ENCODE results near the gene WDR33. TPM values are rescaled to one million over a fixed set of nuclear protein-coding genes. Genes with fewer than 3 reads are reported as not detected.
A peak's percentile ranks its signal among the peaks of the same experiment; 100 is the strongest.

Gene WDR33
- total and polyA plus RNA-seq, 9 of the 15 experiments (the other 6 are each of a cell fraction or from before 2014, with no cell fraction given): 24.2 to 57.4 (median 38.4) TPM

DNA sequence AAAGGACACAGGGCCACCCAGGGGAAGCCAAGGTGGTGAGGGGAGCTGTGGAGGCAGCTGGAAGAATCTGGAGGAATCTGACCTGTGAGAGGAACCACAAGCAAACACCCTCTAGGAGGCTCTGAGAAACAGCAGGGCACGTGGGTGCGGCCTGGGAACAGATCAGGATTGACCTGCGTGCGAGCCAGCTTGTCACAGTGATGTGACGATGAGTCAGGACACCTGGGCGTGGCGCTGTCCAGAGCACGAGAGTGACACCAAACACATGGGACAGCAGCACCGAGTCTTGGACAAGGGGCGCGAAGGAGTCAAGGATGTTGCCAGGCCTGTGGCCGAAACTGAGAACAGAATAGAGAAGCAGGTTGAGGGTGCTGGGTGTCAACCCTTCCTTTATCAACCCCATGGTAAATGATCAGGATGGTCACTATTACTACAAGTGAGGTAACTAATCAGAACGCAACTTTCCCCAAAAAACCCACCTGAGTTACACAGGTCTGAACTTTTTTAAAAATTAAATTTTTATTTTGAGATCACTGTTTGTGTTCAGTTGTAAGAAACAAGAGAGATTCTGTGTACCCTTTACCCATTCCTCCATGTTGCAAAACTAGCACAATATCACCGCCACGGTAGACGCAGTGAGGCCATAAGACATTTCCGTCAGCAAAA, 110.3 kb downstream of the WDR33 start (continued):
- TF ChIP-seq, protein P1, sequence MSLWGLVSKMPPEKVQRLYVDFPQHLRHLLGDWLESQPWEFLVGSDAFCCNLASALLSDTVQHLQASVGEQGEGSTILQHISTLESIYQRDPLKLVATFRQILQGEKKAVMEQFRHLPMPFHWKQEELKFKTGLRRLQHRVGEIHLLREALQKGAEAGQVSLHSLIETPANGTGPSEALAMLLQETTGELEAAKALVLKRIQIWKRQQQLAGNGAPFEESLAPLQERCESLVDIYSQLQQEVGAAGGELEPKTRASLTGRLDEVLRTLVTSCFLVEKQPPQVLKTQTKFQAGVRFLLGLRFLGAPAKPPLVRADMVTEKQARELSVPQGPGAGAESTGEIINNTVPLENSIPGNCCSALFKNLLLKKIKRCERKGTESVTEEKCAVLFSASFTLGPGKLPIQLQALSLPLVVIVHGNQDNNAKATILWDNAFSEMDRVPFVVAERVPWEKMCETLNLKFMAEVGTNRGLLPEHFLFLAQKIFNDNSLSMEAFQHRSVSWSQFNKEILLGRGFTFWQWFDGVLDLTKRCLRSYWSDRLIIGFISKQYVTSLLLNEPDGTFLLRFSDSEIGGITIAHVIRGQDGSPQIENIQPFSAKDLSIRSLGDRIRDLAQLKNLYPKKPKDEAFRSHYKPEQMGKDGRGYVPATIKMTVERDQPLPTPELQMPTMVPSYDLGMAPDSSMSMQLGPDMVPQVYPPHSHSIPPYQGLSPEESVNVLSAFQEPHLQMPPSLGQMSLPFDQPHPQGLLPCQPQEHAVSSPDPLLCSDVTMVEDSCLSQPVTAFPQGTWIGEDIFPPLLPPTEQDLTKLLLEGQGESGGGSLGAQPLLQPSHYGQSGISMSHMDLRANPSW (CRISPR knock-in tag; IDR thresholded peaks at IDR 0.05): no peak
- TF ChIP-seq BRD4 (IDR thresholded peaks at IDR 0.05) (0 out of 2 replicates have a peak, but pooled peaks have one; percentile 37), THRA (IDR thresholded peaks at IDR 0.05) (no peak), ZC3H8 (IDR thresholded peaks at IDR 0.05) (no peak), ZNF23 (CRISPR knock-in tag; IDR thresholded peaks at IDR 0.05) (0 out of 2 replicates have a peak, but pooled peaks have one; percentile 4), NR1H2 (CRISPR knock-in tag; IDR thresholded peaks at IDR 0.05) (no peak), CHD1 (IDR thresholded peaks at IDR 0.05; ENCODE audit: low read length) (no peak), RBM34 (IDR thresholded peaks at IDR 0.05; ENCODE audit: borderline replicate concordance, insufficient read depth, low read length) (no peak), PHF20 (IDR thresholded peaks at IDR 0.05; ENCODE audit: partially characterized antibody) (no peak), CHD2 (IDR thresholded peaks at IDR 0.05; ENCODE audit: low read depth, low read length) (no peak), TCF7 (IDR thresholded peaks at IDR 0.05; ENCODE audit: borderline replicate concordance) (no peak), TBP (optimal IDR thresholded peaks at IDR 0.05; ENCODE audit: low read depth, low read length) (peak; percentile 67), TAL1 (IDR thresholded peaks at IDR 0.05) (no peak), HDAC2 (IDR thresholded peaks at IDR 0.05) (peak; percentile 80; the same call in 1 of the 2 replicates), MLX (CRISPR knock-in tag; conservative IDR thresholded peaks at IDR 0.05) (0 out of 4 replicates have a peak, but pooled peaks of 1 of the 2 experiments have one; percentile 86), ID3 (CRISPR knock-in tag; IDR thresholded peaks at IDR 0.05) (no peak), ID3 (tag; IDR thresholded peaks at IDR 0.05) (peak; percentile 34; the same call in 1 of the 2 replicates), EP400 (IDR thresholded peaks at IDR 0.05) (peak; percentile 87), SOX6 (IDR thresholded peaks at IDR 0.05) (peak; percentile 72), KDM1A (IDR thresholded peaks at IDR 0.05) (peak; percentile 61 to 69)
- TF ChIP-seq, protein P2, sequence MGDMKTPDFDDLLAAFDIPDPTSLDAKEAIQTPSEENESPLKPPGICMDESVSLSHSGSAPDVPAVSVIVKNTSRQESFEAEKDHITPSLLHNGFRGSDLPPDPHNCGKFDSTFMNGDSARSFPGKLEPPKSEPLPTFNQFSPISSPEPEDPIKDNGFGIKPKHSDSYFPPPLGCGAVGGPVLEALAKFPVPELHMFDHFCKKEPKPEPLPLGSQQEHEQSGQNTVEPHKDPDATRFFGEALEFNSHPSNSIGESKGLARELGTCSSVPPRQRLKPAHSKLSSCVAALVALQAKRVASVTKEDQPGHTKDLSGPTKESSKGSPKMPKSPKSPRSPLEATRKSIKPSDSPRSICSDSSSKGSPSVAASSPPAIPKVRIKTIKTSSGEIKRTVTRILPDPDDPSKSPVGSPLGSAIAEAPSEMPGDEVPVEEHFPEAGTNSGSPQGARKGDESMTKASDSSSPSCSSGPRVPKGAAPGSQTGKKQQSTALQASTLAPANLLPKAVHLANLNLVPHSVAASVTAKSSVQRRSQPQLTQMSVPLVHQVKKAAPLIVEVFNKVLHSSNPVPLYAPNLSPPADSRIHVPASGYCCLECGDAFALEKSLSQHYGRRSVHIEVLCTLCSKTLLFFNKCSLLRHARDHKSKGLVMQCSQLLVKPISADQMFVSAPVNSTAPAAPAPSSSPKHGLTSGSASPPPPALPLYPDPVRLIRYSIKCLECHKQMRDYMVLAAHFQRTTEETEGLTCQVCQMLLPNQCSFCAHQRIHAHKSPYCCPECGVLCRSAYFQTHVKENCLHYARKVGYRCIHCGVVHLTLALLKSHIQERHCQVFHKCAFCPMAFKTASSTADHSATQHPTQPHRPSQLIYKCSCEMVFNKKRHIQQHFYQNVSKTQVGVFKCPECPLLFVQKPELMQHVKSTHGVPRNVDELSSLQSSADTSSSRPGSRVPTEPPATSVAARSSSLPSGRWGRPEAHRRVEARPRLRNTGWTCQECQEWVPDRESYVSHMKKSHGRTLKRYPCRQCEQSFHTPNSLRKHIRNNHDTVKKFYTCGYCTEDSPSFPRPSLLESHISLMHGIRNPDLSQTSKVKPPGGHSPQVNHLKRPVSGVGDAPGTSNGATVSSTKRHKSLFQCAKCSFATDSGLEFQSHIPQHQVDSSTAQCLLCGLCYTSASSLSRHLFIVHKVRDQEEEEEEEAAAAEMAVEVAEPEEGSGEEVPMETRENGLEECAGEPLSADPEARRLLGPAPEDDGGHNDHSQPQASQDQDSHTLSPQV (IDR thresholded peaks at IDR 0.05): peak; percentile 87
